Sigmoid colon (tissue), 7 donors: Measurements from ENCODE around the gene C5orf24. TPM values are rescaled to one million over a fixed set of nuclear protein-coding genes. Genes with fewer than 3 reads are reported as not detected.
"Not testable (repeated sequence)": the region's sequence is repeated elsewhere in the genome, so short reads cannot be mapped to it uniquely, and the experiment has no call there.

Source experiments
- DNase-seq: peaks from one replicate; pipeline ENCODE4 v3.0.0-alpha.2; 2019
- H3K27ac ChIP-seq, 4 donors: fragments of 200-600 bp; sonication (generic); one replicate each; pipeline ENCODE4 v1.5.1; 2016 to 2019; ENCODE audit warnings: mild to moderate bottlenecking in 1 of 4
- H3K27me3 ChIP-seq, 3 donors: fragments of 200-600 bp; sonication (generic); one replicate each; pipeline ENCODE4 v1.5.1; 2019; ENCODE audit warnings: mild to moderate bottlenecking in 1 of 3
- H3K36me3 ChIP-seq, 4 donors: fragments of 200-600 bp; sonication (generic); one replicate each; pipeline ENCODE4 v1.5.1; 2016 to 2019
- H3K4me1 ChIP-seq, 4 donors: fragments of 200-600 bp; sonication (generic); one replicate each; pipeline ENCODE4 v1.5.1; 2017 to 2019
- H3K4me3 ChIP-seq, 4 donors: fragments of 200-600 bp; sonication (generic); one replicate each; pipeline ENCODE4 v1.5.1; 2017 to 2019; ENCODE audit warnings: mild to moderate bottlenecking in 2 of 4, moderate library complexity in 1 of 4
- H3K9me3 ChIP-seq, 4 donors: fragments of 200-600 bp in 3 of 4; sonication (generic) in 3 of 4; one replicate each; pipeline versions ENCODE4 v1.5.1 to v1.6.1; 2013 to 2019
- EP300 ChIP-seq, 4 donors: sonication (generic); formaldehyde crosslinking; IDR thresholded peaks; one replicate each; pipeline ENCODE4 v1.6.1; 2017; ENCODE audit warnings: antibody characterized with exemption in 4 of 4
- POLR2A ChIP-seq, 2 donors: fragments of 450-650 bp; IDR thresholded peaks; one replicate each; pipeline ENCODE4 v1.6.1; 2016; ENCODE audit warnings: antibody characterized with exemption in 2 of 2, mild to moderate bottlenecking in 2 of 2, moderate library complexity in 2 of 2
- POLR2AphosphoS5 ChIP-seq, 4 donors: sonication (generic); formaldehyde crosslinking; IDR thresholded peaks; one replicate each; pipeline ENCODE4 v1.6.1; 2017; ENCODE audit warnings: antibody characterized with exemption in 4 of 4
- WGBS, 2 donors: extraction: QIAGEN DNeasy Blood & Tissue Kit; methylation state at CpG; one replicate each; pipeline ENCODE4 v1.1.7; 2013; 5-methylcytosine and 5-hydroxymethylcytosine counted together
- intact Hi-C: fragments of 100-400 bp; cut with DNase I; formaldehyde crosslinking; loops from one replicate; pipeline ENCODE4 v1.15.1; 2023
- polyA plus RNA-seq, 3 donors: library from polyadenylated mRNA; stranded (reverse); fragments of 200-250 nt; gene quantifications; one replicate each; pipeline ENCODE4 v1.2.3, GENCODE V29; 2013
- total RNA-seq, 4 donors: library from RNA; depleted of rRNA; stranded (reverse); fragments of >200 nt; gene quantifications; one replicate each; pipeline ENCODE4 v1.1.0, GENCODE V29; 2016
- TF ChIP-seq, protein P1 (sequence below), 4 experiments: fragments of 450-650 bp in 3 of 4; fragments of 200-600 bp in 1 of 4; IDR thresholded peaks; one replicate each; pipeline ENCODE4 v1.5.1; 2016 to 2019; ENCODE audit warnings: antibody characterized with exemption in 4 of 4, mild to moderate bottlenecking in 3 of 4, moderate library complexity in 2 of 4
- donor health status: healthy with polysubstance abuse.
- donor health status: Bipolar disorder and iron deficiency.
- donor health status: healthy.

Gene C5orf24
- total and polyA plus RNA-seq, 7 donors: 12.6 to 82.0 (median 38.0) TPM

DNA sequence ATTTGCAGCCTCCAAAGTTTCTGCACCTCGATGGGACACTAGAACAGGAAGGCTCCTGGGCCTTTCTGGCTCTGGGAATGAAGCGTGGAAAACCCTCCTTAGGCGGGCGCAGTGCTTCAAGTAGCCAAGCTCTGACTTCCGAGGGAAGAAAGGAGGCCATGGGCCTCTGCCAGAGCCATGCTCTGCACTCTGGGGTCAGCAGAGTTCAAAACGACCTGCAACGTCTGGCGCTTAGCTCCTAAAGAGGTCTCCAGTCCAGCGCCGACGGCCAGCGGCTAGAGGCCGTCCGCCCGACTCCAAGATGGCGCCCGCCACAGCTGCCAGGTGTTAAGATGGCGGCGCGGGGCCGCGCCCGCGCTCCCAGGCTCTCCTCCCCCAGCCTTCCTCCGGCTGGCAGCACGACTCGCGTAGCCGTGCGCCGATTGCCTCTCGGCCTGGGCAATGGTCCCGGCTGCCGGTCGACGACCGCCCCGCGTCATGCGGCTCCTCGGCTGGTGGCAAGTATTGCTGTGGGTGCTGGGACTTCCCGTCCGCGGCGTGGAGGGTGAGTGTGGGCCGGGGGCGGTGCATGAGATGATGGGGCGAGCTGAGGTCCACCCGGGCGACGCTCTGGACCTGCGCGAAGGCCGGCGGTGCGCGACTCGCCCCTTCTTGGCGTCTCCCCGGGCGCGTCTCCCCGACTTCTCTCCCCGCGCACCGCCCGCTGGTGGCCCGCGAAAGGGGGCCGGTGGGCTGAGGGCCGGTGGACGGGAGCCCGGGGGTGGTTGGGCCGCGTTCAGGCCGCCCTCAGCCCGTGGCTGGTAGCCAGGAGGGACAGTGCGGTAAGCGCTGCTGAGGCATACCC lies 28.4 kb downstream of the C5orf24 start, which contains the start of gene TXNDC15:
TSS of gene TXNDC15 (plus strand) at position 385 of the 844 bp plus-strand sequence. CDS start at position 442, 57 bp downstream.
- peaks cover 0 to 23% (median 16%) of the 10 kb centered on the region in 4 donors for H3K4me1 ChIP-seq
- peak within 1 kb of the TSS; percentile 95 to 99 (median 96) for H3K27ac ChIP-seq
- DNase-seq: peak; percentile 94
- peak within 1 kb of the TSS; percentile 57 to 88 (median 74) for H3K4me3 ChIP-seq
- WGBS, 2 donors: 3 to 4% methylated on average over 79 of the region's 79 CpGs
- no peaks in the 10 kb centered on the region for H3K36me3 ChIP-seq
- no peaks in the 10 kb centered on the region for H3K9me3 ChIP-seq
- intact Hi-C loops: loop anchor here (1.0 kb wide), 2 partner anchors 28 to 31 kb away; partner anchors contain the start of gene PCBD2
- no peaks in the 10 kb centered on the region for H3K27me3 ChIP-seq
- TF ChIP-seq, protein P1, sequence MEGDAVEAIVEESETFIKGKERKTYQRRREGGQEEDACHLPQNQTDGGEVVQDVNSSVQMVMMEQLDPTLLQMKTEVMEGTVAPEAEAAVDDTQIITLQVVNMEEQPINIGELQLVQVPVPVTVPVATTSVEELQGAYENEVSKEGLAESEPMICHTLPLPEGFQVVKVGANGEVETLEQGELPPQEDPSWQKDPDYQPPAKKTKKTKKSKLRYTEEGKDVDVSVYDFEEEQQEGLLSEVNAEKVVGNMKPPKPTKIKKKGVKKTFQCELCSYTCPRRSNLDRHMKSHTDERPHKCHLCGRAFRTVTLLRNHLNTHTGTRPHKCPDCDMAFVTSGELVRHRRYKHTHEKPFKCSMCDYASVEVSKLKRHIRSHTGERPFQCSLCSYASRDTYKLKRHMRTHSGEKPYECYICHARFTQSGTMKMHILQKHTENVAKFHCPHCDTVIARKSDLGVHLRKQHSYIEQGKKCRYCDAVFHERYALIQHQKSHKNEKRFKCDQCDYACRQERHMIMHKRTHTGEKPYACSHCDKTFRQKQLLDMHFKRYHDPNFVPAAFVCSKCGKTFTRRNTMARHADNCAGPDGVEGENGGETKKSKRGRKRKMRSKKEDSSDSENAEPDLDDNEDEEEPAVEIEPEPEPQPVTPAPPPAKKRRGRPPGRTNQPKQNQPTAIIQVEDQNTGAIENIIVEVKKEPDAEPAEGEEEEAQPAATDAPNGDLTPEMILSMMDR (IDR thresholded peaks at IDR 0.05): no peak
- peak; percentile 56 to 89 (median 79) for TF ChIP-seq POLR2AphosphoS5 (IDR thresholded peaks at IDR 0.05)
- peak; percentile 35 to 36 for TF ChIP-seq POLR2A (IDR thresholded peaks at IDR 0.05)
- no peak for TF ChIP-seq EP300 (IDR thresholded peaks at IDR 0.05)

DNA sequence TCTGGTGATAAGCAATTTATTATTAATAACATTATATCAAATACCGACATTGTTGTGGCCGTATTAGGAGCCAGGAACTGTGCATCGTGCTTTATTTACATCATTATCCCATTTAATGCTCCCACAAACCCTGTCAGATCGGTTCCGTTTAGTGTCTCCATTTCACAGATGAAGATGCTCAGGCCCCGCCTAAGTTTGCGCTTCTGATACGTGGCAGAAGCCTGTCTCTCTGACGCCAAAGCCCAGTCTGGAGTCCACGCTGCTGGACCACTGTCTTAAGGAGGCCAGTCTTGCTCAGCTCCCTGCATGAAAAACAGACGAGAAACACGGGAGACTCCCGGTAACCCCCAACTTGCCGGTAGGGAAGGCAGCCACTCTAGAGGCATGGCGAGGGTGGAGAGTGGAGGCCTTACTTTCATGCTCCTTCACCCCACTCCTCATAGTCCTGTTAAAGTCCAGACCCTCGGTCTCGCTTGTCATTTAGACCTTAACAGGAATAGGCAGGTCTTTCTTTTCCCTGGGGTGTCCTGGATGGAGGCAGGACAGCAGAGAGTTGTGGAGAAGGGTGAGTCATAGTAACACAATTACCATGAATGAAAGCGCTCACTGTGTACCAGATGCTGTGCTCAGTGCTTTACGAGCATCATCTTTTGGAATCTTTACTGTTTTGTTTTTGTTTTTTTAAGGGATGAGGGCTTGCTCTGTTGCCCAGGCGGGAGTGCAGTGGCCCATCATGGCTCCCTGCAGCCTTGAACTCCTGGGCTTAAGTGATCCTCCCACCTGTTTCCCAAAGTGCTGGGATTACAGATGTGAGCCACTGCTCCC lies 29.3 kb downstream of the C5orf24 start:
- H3K27ac ChIP-seq: peak overlapping the region; percentile 95 to 99 (median 96)
- peaks cover 0 to 23% (median 16%) of the 10 kb centered on the region in 4 donors for H3K4me1 ChIP-seq
- no peaks in the 10 kb centered on the region for H3K9me3 ChIP-seq
- 17 to 18% methylated on average over 20 of the region's 20 CpGs for WGBS, 2 donors
- peak overlapping the region; percentile 57 to 88 (median 74) for H3K4me3 ChIP-seq
- DNase-seq: peak; percentile 91
- TF ChIP-seq POLR2AphosphoS5 (IDR thresholded peaks at IDR 0.05) (peak in 3 of 4 donors; percentile 49 to 54 (median 52)), POLR2A (IDR thresholded peaks at IDR 0.05) (no peak)
- H3K36me3 ChIP-seq: no peaks in the 10 kb centered on the region
- intact Hi-C loops: loop anchor here (1.0 kb wide), 2 partner anchors 29 to 30 kb away; partner anchors contain the start of gene PCBD2
- H3K27me3 ChIP-seq: no peaks in the 10 kb centered on the region

DNA sequence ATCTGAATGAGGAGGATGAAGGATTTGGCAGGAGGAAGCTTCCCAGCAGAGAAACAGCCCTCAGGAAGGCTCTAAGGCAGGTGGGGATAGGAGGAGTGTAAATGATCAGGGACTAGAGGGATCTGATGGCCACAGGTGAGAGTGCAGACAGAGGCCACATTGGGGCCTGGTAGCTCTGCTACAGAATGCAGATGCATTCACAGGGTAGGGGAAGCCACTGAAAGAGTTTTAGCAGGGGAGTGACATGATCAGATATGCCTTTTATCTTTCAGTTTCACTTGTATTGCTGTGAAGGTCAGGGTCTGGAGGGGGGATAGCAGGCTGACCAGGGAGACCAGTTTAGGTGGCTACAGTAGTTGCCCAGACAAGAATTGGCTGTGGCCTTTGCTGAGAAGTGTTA lies 31.4 kb downstream of the C5orf24 start:
- peak overlapping the region in 2 of 4 donors; percentile 3 to 6 for H3K27ac ChIP-seq
- TF ChIP-seq POLR2AphosphoS5 (IDR thresholded peaks at IDR 0.05): no peak

DNA sequence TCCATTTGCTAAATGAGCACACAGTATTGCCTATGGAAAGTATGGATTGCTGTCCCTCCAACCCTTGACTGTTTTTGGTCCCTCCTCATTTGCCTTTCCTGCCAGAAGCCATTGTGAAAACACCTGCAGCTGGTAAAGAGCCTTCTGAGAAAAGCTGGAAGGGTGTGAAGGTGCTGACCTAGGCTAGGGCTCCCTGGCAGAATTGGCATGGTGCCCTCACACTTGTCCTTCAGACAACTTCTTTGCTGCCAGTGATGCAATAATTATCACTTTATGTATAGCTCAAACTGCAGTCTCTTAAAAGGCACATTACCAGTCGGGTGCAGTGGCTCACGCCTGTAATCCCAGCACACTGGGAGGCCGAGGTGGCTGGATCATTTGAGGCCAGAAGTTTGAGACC lies 32.6 kb downstream of the C5orf24 start:
- H3K27me3 ChIP-seq: no peaks in the 10 kb centered on the region
- TF ChIP-seq POLR2A (IDR thresholded peaks at IDR 0.05) (no peak), EP300 (IDR thresholded peaks at IDR 0.05) (no peak)
- TF ChIP-seq, protein P1 (IDR thresholded peaks at IDR 0.05): no peak
- peaks cover 0 to 22% (median 16%) of the 10 kb centered on the region in 4 donors for H3K4me1 ChIP-seq
- 26 to 79% methylated on average over 3 of the region's 3 CpGs for WGBS, 2 donors
- H3K9me3 ChIP-seq: no peaks in the 10 kb centered on the region
- no peak for DNase-seq
- no peaks in the 10 kb centered on the region for H3K36me3 ChIP-seq
- H3K4me3 ChIP-seq: no peak overlapping the region
- H3K27ac ChIP-seq: no peak overlapping the region
- intact Hi-C loops: no loop called here

More for the DNA sequence above, 31.4 kb downstream of the C5orf24 start:
- peaks cover 0 to 23% (median 16%) of the 10 kb centered on the region in 4 donors for H3K4me1 ChIP-seq
- intact Hi-C loops: no loop called here
- DNase-seq: no peak
- no peaks in the 10 kb centered on the region for H3K36me3 ChIP-seq
- H3K9me3 ChIP-seq: no peaks in the 10 kb centered on the region
- no peaks in the 10 kb centered on the region for H3K27me3 ChIP-seq
- no peak overlapping the region for H3K4me3 ChIP-seq

DNA sequence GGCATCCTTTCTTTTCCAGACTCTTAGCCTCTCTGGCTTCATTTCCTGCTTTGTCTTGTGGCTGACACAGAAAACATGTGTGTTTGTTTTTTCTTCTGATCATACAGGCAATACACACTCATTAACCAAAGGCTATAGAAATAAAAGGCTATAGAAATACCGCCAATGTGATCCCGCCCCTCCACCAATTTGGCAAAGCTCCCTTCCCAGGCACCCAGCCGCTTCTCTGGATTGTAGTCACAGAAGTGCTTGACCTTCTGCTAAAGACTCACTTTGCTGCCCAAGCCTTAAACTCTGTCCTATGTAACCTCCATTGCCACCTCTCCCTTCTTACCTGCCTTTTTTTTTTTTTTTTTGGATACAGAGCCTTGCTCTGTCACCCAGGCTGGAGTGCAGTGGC lies 33.7 kb downstream of the C5orf24 start:
- no peaks in the 10 kb centered on the region for H3K36me3 ChIP-seq
- H3K4me3 ChIP-seq: no peak overlapping the region
- no peak overlapping the region for H3K27ac ChIP-seq
- peaks cover 0 to 18% (median 16%) of the 10 kb centered on the region in 4 donors for H3K4me1 ChIP-seq
- DNase-seq: no peak
- H3K9me3 ChIP-seq: no peaks in the 10 kb centered on the region
- intact Hi-C loops: no loop called here
- 19 to 58% methylated on average over 3 of the region's 3 CpGs for WGBS, 2 donors
- TF ChIP-seq POLR2A (IDR thresholded peaks at IDR 0.05) (no peak), EP300 (IDR thresholded peaks at IDR 0.05) (no peak), POLR2AphosphoS5 (IDR thresholded peaks at IDR 0.05) (no peak)
- TF ChIP-seq, protein P1 (IDR thresholded peaks at IDR 0.05): no peak
- no peaks in the 10 kb centered on the region for H3K27me3 ChIP-seq

DNA sequence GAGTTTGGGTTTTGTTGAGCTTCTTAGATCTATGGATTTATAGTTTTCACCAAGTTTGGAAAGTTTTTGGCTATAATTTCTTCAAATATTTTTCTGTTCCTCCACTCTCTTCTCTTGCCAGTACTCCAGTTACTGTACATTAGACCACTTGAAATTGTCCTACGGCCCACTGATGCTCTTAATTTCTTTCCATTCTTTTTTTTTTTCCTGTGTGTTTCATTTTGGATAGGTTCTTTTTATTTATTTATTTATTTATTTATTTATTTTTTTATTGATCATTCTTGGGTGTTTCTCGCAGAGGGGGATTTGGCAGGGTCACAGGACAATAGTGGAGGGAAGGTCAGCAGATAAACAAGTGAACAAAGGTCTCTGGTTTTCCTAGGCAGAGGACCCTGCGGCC lies 35.2 kb downstream of the C5orf24 start:
- H3K4me3 ChIP-seq, H3K36me3 ChIP-seq, DNase-seq, H3K27me3 ChIP-seq, H3K9me3 ChIP-seq, intact Hi-C loops, H3K27ac ChIP-seq: not testable (repeated sequence)
- H3K4me1 ChIP-seq: peaks cover 0 to 13% (median 7%) of the 10 kb centered on the region in 4 donors
- WGBS, 2 donors: 83 to 88% methylated on average over 1 to 2 of the region's 3 CpGs

DNA sequence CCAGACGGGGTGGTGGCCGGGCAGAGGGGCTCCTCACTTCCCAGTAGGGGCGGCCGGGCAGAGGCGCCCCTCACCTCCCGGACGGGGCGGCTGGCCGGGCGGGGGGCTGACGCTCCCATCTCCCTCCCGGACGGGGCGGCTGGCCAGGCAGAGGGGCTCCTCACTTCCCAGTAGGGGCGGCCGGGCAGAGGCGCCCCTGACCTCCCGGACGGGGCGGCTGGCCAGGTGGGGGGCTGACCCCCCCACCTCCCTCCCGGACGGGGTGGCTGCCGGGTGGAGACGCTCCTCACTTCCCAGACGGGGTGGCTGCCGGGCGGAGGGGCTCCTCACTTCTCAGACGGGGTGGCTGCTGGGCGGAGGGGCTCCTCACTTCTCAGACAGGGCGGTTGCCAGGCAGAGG lies 35.9 kb downstream of the C5orf24 start:
- H3K27me3 ChIP-seq, DNase-seq, H3K4me3 ChIP-seq, H3K4me1 ChIP-seq, H3K9me3 ChIP-seq, H3K36me3 ChIP-seq, H3K27ac ChIP-seq, intact Hi-C loops: not testable (repeated sequence)
- 97% methylated on average over 28 of the region's 30 CpGs for WGBS, 2 donors
